Right lung (tissue), 10 donors: Measurements from ENCODE around the gene STYXL1. TPM values are rescaled to one million over a fixed set of nuclear protein-coding genes. Genes with fewer than 3 reads are reported as not detected.
"Not testable (repeated sequence)": the region's sequence is repeated elsewhere in the genome, so short reads cannot be mapped to it uniquely, and the experiment has no call there.

Experiments
- DNase-seq, 2 donors: peaks; one replicate each; pipeline ENCODE4 v3.0.0-alpha.2; 2013
- long read RNA-seq, 8 donors: transcript quantifications; one replicate each; lab custom pipeline, GENCODE V29; 2026
- polyA plus RNA-seq, 5 donors: library from polyadenylated mRNA; unstranded; fragments of 120-200 nt; gene quantifications; one replicate each; pipeline versions ENCODE4 v1.2.1 to v1.2.3, GENCODE V29; 2013; ENCODE audit warnings: inconsistent platforms in 1 of 5, low replicate concordance in 1 of 5; ENCODE audit not compliant: insufficient read length in 5 of 5, insufficient read depth in 1 of 5

STYXL1 gene
- polyA plus RNA-seq, result 10 to 100 TPM; 33.6 to 45.6 (median 43.2) TPM
- long read RNA-seq, donor 1, partial matches to known transcripts, result 0 of 3 reads
- long read RNA-seq, donor 1, other reads (novel, unspliced or antisense), result 0 of 3 reads
- long read RNA-seq, donor 2, partial matches to known transcripts, result 199 of 207 reads
- long read RNA-seq, donor 2, other reads (novel, unspliced or antisense), result 6 of 207 reads
- long read RNA-seq, donor 3, partial matches to known transcripts, result 0 of 4 reads
- long read RNA-seq, donor 3, other reads (novel, unspliced or antisense), result 0 of 4 reads
- long read RNA-seq, donor 4, partial matches to known transcripts, result 0 of 5 reads
- long read RNA-seq, donor 4, other reads (novel, unspliced or antisense), result 0 of 5 reads
- long read RNA-seq, donor 5, partial matches to known transcripts, result 0 of 10 reads
- long read RNA-seq, donor 5, other reads (novel, unspliced or antisense), result 8 of 10 reads
- long read RNA-seq, donor 6, partial matches to known transcripts, result 0 of 6 reads
- long read RNA-seq, donor 6, other reads (novel, unspliced or antisense), result 0 of 6 reads
- long read RNA-seq, donor 7, partial matches to known transcripts, result 0 of 9 reads
- long read RNA-seq, donor 7, other reads (novel, unspliced or antisense), result 6 of 9 reads
- long read RNA-seq, donor 8, result 0 reads

GRCh38 chr7:76047811-76048667, at the start of gene STYXL1, which contains the start of gene MDH2:
STYXL1 (minus strand) TSS chr7:76048000; CDS start chr7:76030523, 17,477 bp downstream.
MDH2 (plus strand) TSS chr7:76048106; CDS start chr7:76048161, 55 bp downstream.
- DNase-seq, result peak; percentile 94 to 95

GRCh38 chr7:76095908-76096307, 48.1 kb upstream of the STYXL1 start:
- no peak for DNase-seq

- DNase-seq, result not testable (repeated sequence)
These were observed 46.5 kb upstream of the STYXL1 start for GRCh38 chr7:76094326-76094725.

GRCh38 chr7:76093531-76093930, 45.7 kb upstream of the STYXL1 start:
- not testable (repeated sequence) for DNase-seq

GRCh38 chr7:76091506-76091905, 43.7 kb upstream of the STYXL1 start:
- no peak for DNase-seq

GRCh38 chr7:76089865-76090475, 42.2 kb upstream of the STYXL1 start:
- no peak for DNase-seq

GRCh38 chr7:76087362-76087791, 39.6 kb upstream of the STYXL1 start:
- DNase-seq, result not testable (repeated sequence)

GRCh38 chr7:76086070-76086469, 38.3 kb upstream of the STYXL1 start:
- DNase-seq, result no peak

GRCh38 chr7:76084115-76084514, 36.3 kb upstream of the STYXL1 start:
- not testable (repeated sequence) for DNase-seq

GRCh38 chr7:76080204-76080603, 32.4 kb upstream of the STYXL1 start:
- DNase-seq, result no peak

- DNase-seq, result no peak
These were observed 29.6 kb upstream of the STYXL1 start for GRCh38 chr7:76077435-76077834.

GRCh38 chr7:76076995-76077394, 29.2 kb upstream of the STYXL1 start:
- no peak for DNase-seq

GRCh38 chr7:76074972-76075370, 27.2 kb upstream of the STYXL1 start:
- no peak for DNase-seq

- DNase-seq, result no peak
These were observed 26.6 kb upstream of the STYXL1 start for GRCh38 chr7:76074306-76074971.

- no peak for DNase-seq
These were observed 25.7 kb upstream of the STYXL1 start for GRCh38 chr7:76073335-76073990.

GRCh38 chr7:76072243-76073148, 24.7 kb upstream of the STYXL1 start:
- no peak for DNase-seq

GRCh38 chr7:76071316-76072242, 23.8 kb upstream of the STYXL1 start:
- DNase-seq, result peak; percentile 60 to 63

GRCh38 chr7:76069238-76069638, 21.4 kb upstream of the STYXL1 start:
- peak; percentile 60 to 71 for DNase-seq
